Lung (tissue), 12 donors: ENCODE measurements around the gene PDZD4. TPM values are rescaled to one million over a fixed set of nuclear protein-coding genes. Genes with fewer than 3 reads are reported as not detected.

Experiments used
- ATAC-seq: fragments of 200-7000 bp; cut with Tn5 transposase; one replicate; pipeline ENCODE4 v1.9.1; 2020; ENCODE audit warnings: moderate number of reproducible peaks; ENCODE audit not compliant: insufficient read depth, low FRiP score
- DNase-seq, 3 donors: peaks; one replicate each; pipeline ENCODE4 v3.0.0-alpha.2; 2013 to 2017
- H3K27ac ChIP-seq, 2 donors: one replicate each; pipeline ENCODE4 v1.5.1; 2013; ENCODE audit warnings: mild to moderate bottlenecking in 2 of 2, moderate library complexity in 2 of 2, control low read depth in 1 of 2, inconsistent platforms in 1 of 2, low read depth in 1 of 2, low read length in 1 of 2
- H3K27me3 ChIP-seq, 3 donors: one replicate each; pipeline ENCODE4 v1.5.1; 2013; ENCODE audit warnings: low read length in 2 of 3; ENCODE audit not compliant: control insufficient read depth in 3 of 3, insufficient read depth in 3 of 3
- H3K36me3 ChIP-seq, 4 donors: one replicate each; pipeline ENCODE4 v1.5.1; 2013; ENCODE audit warnings: low read length in 4 of 4, mild to moderate bottlenecking in 1 of 4, moderate library complexity in 1 of 4; ENCODE audit not compliant: control insufficient read depth in 4 of 4, insufficient read depth in 4 of 4
- H3K4me1 ChIP-seq, 5 donors: one replicate each; pipeline ENCODE4 v1.5.1; 2013; ENCODE audit warnings: low read length in 5 of 5, mild to moderate bottlenecking in 2 of 5, moderate library complexity in 1 of 5; ENCODE audit not compliant: control insufficient read depth in 5 of 5, insufficient read depth in 5 of 5
- H3K4me3 ChIP-seq: one replicate; pipeline ENCODE4 v1.5.1; 2013; ENCODE audit warnings: mild to moderate bottlenecking, control low read depth, moderate library complexity
- H3K9ac ChIP-seq, 2 donors: one replicate each; pipeline ENCODE4 v1.5.1; 2013; ENCODE audit warnings: low read length in 2 of 2, control low read depth in 1 of 2; ENCODE audit not compliant: insufficient read depth in 1 of 2
- H3K9me3 ChIP-seq, 4 donors: one replicate each; pipeline ENCODE4 v1.5.1; 2013; ENCODE audit warnings: low read length in 3 of 4, mild to moderate bottlenecking in 1 of 4, moderate library complexity in 1 of 4; ENCODE audit not compliant: control insufficient read depth in 4 of 4, insufficient read depth in 3 of 4
- CTCF ChIP-seq: IDR thresholded peaks from 2 replicates; pipeline ENCODE4 v1.5.1; 2012; ENCODE audit warnings: mild to moderate bottlenecking; ENCODE audit errors: control extremely low read depth, extremely low read depth
- WGBS, 2 donors: extraction: QIAGEN DNeasy Blood & Tissue Kit; methylation state at CpG; one replicate each; pipeline ENCODE4 v1.1.7; 2013; 5-methylcytosine and 5-hydroxymethylcytosine counted together
- polyA plus RNA-seq, 2 donors: library from polyadenylated mRNA; stranded (reverse); fragments of 200-250 nt; gene quantifications; one replicate each; pipeline ENCODE4 v1.2.1, GENCODE V29; 2013
- total RNA-seq, 2 donors: library from RNA; depleted of rRNA in 1 of 2; stranded (reverse); fragments of >200 nt in 1 of 2; gene quantifications; one replicate each; pipeline ENCODE4 v1.2.1, GENCODE V29; 2014 to 2021
- donor health status: control.
- donor health status: control.
- donor health status: Bipolar disorder and iron deficiency.
- donor health status: healthy.
- donor health status: DM: yes; HTN: yes; CAD: no.

Gene PDZD4
- total and polyA plus RNA-seq, 4 donors: 2.3 to 8.1 (median 3.8) TPM

GRCh38 chrX:153853180-153853901 lies 23.0 kb upstream of the PDZD4 start:
- Histone ChIP-seq H3K27ac (no peak overlapping the region), H3K9ac (no peak overlapping the region), H3K4me1 (no peaks in the 10 kb centered on the region), H3K36me3 (no peaks in the 10 kb centered on the region), H3K9me3 (peaks cover 0 to 4% (median under 1%) of the 10 kb centered on the region in 4 donors), H3K27me3 (peaks cover 9 to 20% (median 12%) of the 10 kb centered on the region in 3 donors), H3K4me3 (no peak overlapping the region)
- ATAC-seq: no peak
- DNase-seq: no peak
- whole genome bisulfite sequencing, 2 donors: 69 to 84% methylated on average over 3 of the region's 3 CpGs
- TF ChIP-seq CTCF: no peak

GRCh38 chrX:153851981-153852380 lies 21.6 kb upstream of the PDZD4 start:
- DNase-seq (no peak), ATAC-seq (no peak)
- no peak for TF ChIP-seq CTCF
- Histone ChIP-seq H3K9me3 (peaks cover 0 to 2% (median 0%) of the 10 kb centered on the region in 4 donors), H3K4me3 (no peak overlapping the region), H3K36me3 (no peaks in the 10 kb centered on the region), H3K4me1 (no peaks in the 10 kb centered on the region), H3K9ac (no peak overlapping the region), H3K27ac (no peak overlapping the region), H3K27me3 (peaks cover 9 to 19% (median 12%) of the 10 kb centered on the region in 3 donors)
- WGBS, 2 donors: 72 to 82% methylated on average over 3 of the region's 3 CpGs

- Histone ChIP-seq H3K36me3 (no peaks in the 10 kb centered on the region), H3K27me3 (peaks cover 0 to 20% (median 11%) of the 10 kb centered on the region in 3 donors), H3K9me3 (peaks cover 0 to 3% (median 1%) of the 10 kb centered on the region in 4 donors), H3K27ac (no peak overlapping the region), H3K4me1 (no peaks in the 10 kb centered on the region), H3K9ac (no peak overlapping the region), H3K4me3 (no peak overlapping the region)
- TF ChIP-seq CTCF: no peak
- no peak for DNase-seq
- WGBS, 2 donors: 62 to 70% methylated on average over 3 of the region's 3 CpGs
- no peak for ATAC-seq
Observed at GRCh38 chrX:153848325-153848724, 18.0 kb upstream of the PDZD4 start.
